Endothelial cell of umbilical vein (primary cell): ENCODE measurements around the gene MRPL9. TPM values are rescaled to one million over a fixed set of nuclear protein-coding genes. Genes with fewer than 3 reads are reported as not detected.

Source experiments
- BruUV-seq: library from RNA; stranded (reverse); fragments of 400-500 nt; replicated peaks from 2 replicates; lab custom pipeline; 2021; lab: Mats Ljungman, UMichigan
- CTCF ChIA-PET: fragments of 300-600, 350-600 bp; sonication (Branson Sonifier 250); formaldehyde crosslinking; loops from one replicate; lab custom pipeline; 2021; ENCODE audit warnings: antibody characterized with exemption, inconsistent platforms; lab: Charles Lee
- POLR2A ChIA-PET: fragments of 300-600, 350-600 bp; sonication (Branson Sonifier 250); formaldehyde crosslinking; loops from one replicate; lab custom pipeline; 2021; ENCODE audit warnings: antibody characterized with exemption, inconsistent platforms; lab: Charles Lee
- DNase-seq: peaks from one replicate; pipeline ENCODE4 v3.0.0-alpha.2; 2011; ENCODE audit warnings: low read depth, low spot score
- FAIRE-seq: peaks from 2 replicates; lab custom pipeline; 2011; peaks lifted over from hg19 to GRCh38; lab: Jason Lieb, UNC
- H2AFZ ChIP-seq: 2 replicates; pipeline ENCODE4 v1.6.0; 2012; ENCODE audit warnings: low read depth, low read length, control low read depth, inconsistent platforms
- H3K27ac ChIP-seq: 2 replicates; pipeline ENCODE4 v1.5.1; 2011; ENCODE audit warnings: low read depth, mild to moderate bottlenecking, control low read depth, low read length, moderate library complexity; ENCODE audit not compliant: insufficient read depth
- H3K27me3 ChIP-seq, 2 experiments: 2 replicates each; pipeline versions ENCODE4 v1.6.0 to v1.6.1; 2011; ENCODE audit warnings: low read length in 2 of 2, mixed read lengths in 1 of 2; ENCODE audit not compliant: control insufficient read depth in 2 of 2, insufficient read depth in 2 of 2
- H3K36me3 ChIP-seq, 2 experiments: 2 replicates in 1 of 2; 3 replicates in 1 of 2; pipeline ENCODE4 v1.5.1; 2011; ENCODE audit warnings: low read length in 2 of 2, mild to moderate bottlenecking in 1 of 2, moderate library complexity in 1 of 2; ENCODE audit not compliant: control insufficient read depth in 2 of 2, insufficient read depth in 2 of 2; ENCODE audit errors: extremely low read depth in 1 of 2
- H3K4me1 ChIP-seq: 3 replicates; pipeline ENCODE4 v1.5.1; 2011; ENCODE audit warnings: mild to moderate bottlenecking, low read length; ENCODE audit not compliant: control insufficient read depth, insufficient read depth; ENCODE audit errors: extremely low read depth
- H3K4me2 ChIP-seq: 2 replicates; pipeline ENCODE4 v1.6.1; 2011; ENCODE audit warnings: low read length, control low read depth, mixed read lengths; ENCODE audit not compliant: insufficient read depth
- H3K4me3 ChIP-seq, 3 experiments: fragments of 200-600 bp in 1 of 3; sonication (generic), shearing (Covaris generic) in 1 of 3; replicated peaks in 1 of 3; 2 replicates each; pipeline ENCODE4 v1.5.1; 2011 to 2016; ENCODE audit warnings: control low read depth in 3 of 3, low read length in 3 of 3, mild to moderate bottlenecking in 2 of 3, inconsistent platforms in 1 of 3, low read depth in 1 of 3, moderate library complexity in 1 of 3; ENCODE audit not compliant: insufficient read depth in 1 of 3
- H3K79me2 ChIP-seq: 2 replicates; pipeline ENCODE4 v1.6.0; 2012; ENCODE audit warnings: low read length, inconsistent platforms; ENCODE audit not compliant: control insufficient read depth, insufficient read depth
- H3K9ac ChIP-seq: replicated peaks from 2 replicates; pipeline ENCODE3; 2011; ENCODE audit warnings: low read length, control low read depth; ENCODE audit not compliant: insufficient read depth; ENCODE audit errors: extremely low read depth
- H3K9me1 ChIP-seq: replicated peaks from 3 replicates; pipeline ENCODE4 v1.6.0; 2011; ENCODE audit warnings: mild to moderate bottlenecking, low read length; ENCODE audit not compliant: control insufficient read depth, insufficient read depth; ENCODE audit errors: extremely low read depth
- H3K9me3 ChIP-seq: replicated peaks from 2 replicates; pipeline ENCODE4 v1.5.1; 2012; ENCODE audit warnings: low read length, inconsistent platforms; ENCODE audit not compliant: control insufficient read depth, insufficient read depth
- H4K20me1 ChIP-seq: replicated peaks from 2 replicates; pipeline ENCODE3; 2011; ENCODE audit warnings: mild to moderate bottlenecking, low read length; ENCODE audit not compliant: control insufficient read depth, insufficient read depth; ENCODE audit errors: extremely low read depth
- CTCF ChIP-seq, 2 donors: IDR thresholded peaks; 1 replicate in 1 of 2; 2 replicates in 1 of 2; pipeline ENCODE4 v1.5.1; 2011; ENCODE audit warnings: low read length in 2 of 2, mild to moderate bottlenecking in 2 of 2, moderate library complexity in 2 of 2, control low read depth in 1 of 2, inconsistent platforms in 1 of 2, low read depth in 1 of 2; ENCODE audit not compliant: insufficient read depth in 1 of 2; ENCODE audit errors: extremely low read depth in 1 of 2
- EZH2 ChIP-seq: IDR thresholded peaks from 2 replicates; pipeline ENCODE4 v1.6.1; 2012; ENCODE audit warnings: borderline replicate concordance, low read depth, mild to moderate bottlenecking, moderate library complexity, low read length, inconsistent platforms; ENCODE audit not compliant: severe bottlenecking
- FOS ChIP-seq: IDR thresholded peaks from 2 replicates; pipeline ENCODE4 v1.6.1; 2011; ENCODE audit warnings: mild to moderate bottlenecking, low read length, moderate library complexity, borderline replicate concordance; ENCODE audit not compliant: insufficient read depth
- GATA2 ChIP-seq: IDR thresholded peaks from 2 replicates; pipeline ENCODE4 v1.7.0; 2011; ENCODE audit warnings: low read depth, mild to moderate bottlenecking, moderate library complexity, mixed read lengths, low read length; ENCODE audit not compliant: insufficient read length, insufficient read depth
- JUN ChIP-seq: IDR thresholded peaks from 2 replicates; pipeline ENCODE4 v1.6.1; 2011; ENCODE audit warnings: borderline replicate concordance, low read depth; ENCODE audit not compliant: insufficient read length, insufficient read depth
- MAX ChIP-seq: IDR thresholded peaks from 2 replicates; pipeline ENCODE4 v1.6.1; 2011; ENCODE audit not compliant: insufficient read depth, insufficient read length
- MYC ChIP-seq: IDR thresholded peaks from one replicate; pipeline ENCODE4 v1.6.1; 2011; ENCODE audit warnings: mild to moderate bottlenecking, low read depth, low read length
- POLR2A ChIP-seq: IDR thresholded peaks from 2 replicates; pipeline ENCODE4 v1.6.1; 2012; ENCODE audit warnings: low read depth, mild to moderate bottlenecking, control low read depth, low read length
- POLR2AphosphoS5 ChIP-seq: IDR thresholded peaks from 2 replicates; pipeline ENCODE4 v1.6.1; 2012; ENCODE audit warnings: low read depth, mild to moderate bottlenecking, control low read depth, low read length, moderate library complexity; ENCODE audit not compliant: insufficient read depth
- dilution Hi-C: fragments of 300-500 bp; cut with MboI; formaldehyde crosslinking; loops from one replicate; pipeline ENCODE4 v1.15.0; 2019; ENCODE audit warnings: low sequenced_read_pairs; ENCODE audit not compliant: extremely low pct_ligation_motif_present
- intact Hi-C: fragments of 100-400 bp; cut with micrococcal nuclease; formaldehyde crosslinking; loops from one replicate; pipeline ENCODE4 v1.10.0; 2022
- polyA plus RNA-seq, 4 experiments: library from polyadenylated mRNA; depleted of rRNA in 3 of 4; stranded (reverse) in 3 of 4; unstranded in 1 of 4; fragments of >200 nt; gene quantifications; 2 replicates each; pipeline versions ENCODE4 v1.2.1 to v1.2.3, GENCODE V29; 2011 to 2012; ENCODE audit warnings: missing spikeins in 1 of 4
- total RNA-seq: library from RNA; stranded (reverse); gene quantifications from 2 replicates; pipeline ENCODE4 v1.2.3, GENCODE V29; 2021

MRPL9 gene
- total and polyA plus RNA-seq, 2 donors (not counting 3 experiments of a cell fraction or from before 2014, with no cell fraction given) = 79.1 to 112 TPM

DNA sequence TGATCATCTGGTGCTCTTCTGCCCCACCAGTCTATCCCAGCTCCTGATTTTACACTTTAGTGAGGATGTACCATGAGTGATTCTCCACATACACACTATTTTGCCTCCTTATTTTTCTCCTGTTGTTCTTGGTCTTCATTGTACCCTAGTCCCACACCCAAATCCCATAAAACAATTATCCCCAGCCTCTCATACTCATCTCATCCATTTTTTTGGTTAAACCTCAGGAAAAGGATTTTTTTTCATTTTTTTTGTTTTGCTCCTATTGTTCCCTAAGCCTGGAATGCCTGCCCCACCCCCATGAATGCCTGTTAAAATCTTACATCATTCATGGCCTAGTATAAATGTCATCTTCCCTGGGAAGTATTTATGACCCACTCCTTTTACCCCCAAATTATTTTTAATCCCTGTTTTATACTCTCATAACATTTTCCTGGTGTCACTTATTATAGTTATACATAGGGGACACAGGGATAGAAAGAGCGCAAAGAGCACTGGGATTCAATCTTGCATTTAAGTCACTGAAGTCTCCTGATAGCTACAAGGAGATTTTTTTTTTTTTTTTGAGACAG, 46.8 kb upstream of the MRPL9 start:
- H3K4me1 ChIP-seq = no peaks in the 10 kb centered on the region
- no peak overlapping the region for H3K9ac ChIP-seq
- peaks cover 17 to 19% of the 10 kb centered on the region in 2 experiments for H3K27me3 ChIP-seq
- ChIA-PET CTCF (interaction anchor here (0.6 kb wide), 1 partner anchor 33 kb away, joined by 3 read pairs; no protein-coding TSS in a partner anchor), POLR2A (no interaction called here)
- H4K20me1 ChIP-seq = no peaks in the 10 kb centered on the region
- H3K79me2 ChIP-seq = no peaks in the 10 kb centered on the region
- H3K36me3 ChIP-seq = no peaks in the 10 kb centered on the region
- TF ChIP-seq EZH2 (no peak), GATA2 (no peak), CTCF (IDR thresholded peaks at IDR 0.05; ENCODE audit: extremely low read depth in 1 of 2, insufficient read depth in 1 of 2, low read depth in 1 of 2, low read length in 2 of 2) (no peak), FOS (no peak), JUN (no peak), MAX (no peak), MYC (no peak), POLR2A (no peak), POLR2AphosphoS5 (no peak)
- no peaks in the 10 kb centered on the region for H3K9me1 ChIP-seq
- no peak overlapping the region for H2AFZ ChIP-seq
- intact Hi-C loops (no loop called here), dilution Hi-C loops (no loop called here)
- H3K4me3 ChIP-seq = no peak overlapping the region
- H3K9me3 ChIP-seq = no peaks in the 10 kb centered on the region
- no peak overlapping the region for H3K4me2 ChIP-seq
- no peak overlapping the region for H3K27ac ChIP-seq
- BruUV-seq = no TSS peak
- no peak for DNase-seq
- no peak for FAIRE-seq
